A549 (cell line): Measurements from ENCODE around the gene TMEM167A. TPM values are rescaled to one million over a fixed set of nuclear protein-coding genes. Genes with fewer than 3 reads are reported as not detected.

ENCODE experiments used
- ATAC-seq, 2 experiments: fragments of 200-7000 bp in 1 of 2; fragments of >200 bp in 1 of 2; cut with Nextera tagmentation in 1 of 2; cut with Tn5 transposase in 1 of 2; 3 replicates each; pipeline versions ENCODE4 v1.8.0 to v1.9.1; 2018 to 2020; ENCODE audit warnings: mild to moderate bottlenecking in 1 of 2, moderate library complexity in 1 of 2
- CTCF ChIA-PET: fragments of 300-600 bp; sonication (Branson Sonifier 250); formaldehyde crosslinking; extraction: SDS; loops from one replicate; lab custom pipeline; 2021; ENCODE audit warnings: antibody characterized with exemption, inconsistent platforms; lab: Yijun Ruan, JAX
- POLR2A ChIA-PET: fragments of 350-600 bp; formaldehyde crosslinking; extraction: SDS; loops from one replicate; lab custom pipeline; 2021; ENCODE audit warnings: antibody characterized with exemption, inconsistent platforms; lab: Yijun Ruan, JAX
- DNase-seq, 2 experiments: peaks; one replicate each; pipeline versions ENCODE4 v3.0.0 to v3.0.0-alpha.2; 2011 to 2016; ENCODE audit warnings: low read depth in 1 of 2, low spot score in 1 of 2
- FAIRE-seq: peaks from 2 replicates; lab custom pipeline; 2011; peaks lifted over from hg19 to GRCh38; lab: Jason Lieb, UNC
- H3K27ac ChIP-seq, 2 experiments: fragments of >200 bp; sonication (Bioruptor Twin); formaldehyde crosslinking; 3 replicates each; pipeline ENCODE4 v1.5.1; 2016 to 2017
- H3K4me1 ChIP-seq: fragments of >200 bp; sonication (Bioruptor Twin); formaldehyde crosslinking; 3 replicates; pipeline ENCODE4 v1.6.1; 2016
- H3K4me2 ChIP-seq: fragments of >200 bp; sonication (Bioruptor Twin); formaldehyde crosslinking; 3 replicates; pipeline ENCODE4 v1.6.1; 2016
- H3K4me3 ChIP-seq: fragments of >200 bp; sonication (Bioruptor Twin); formaldehyde crosslinking; 3 replicates; pipeline ENCODE4 v1.5.1; 2016
- H3K9me3 ChIP-seq: fragments of >200 bp; sonication (Bioruptor Twin); formaldehyde crosslinking; 3 replicates; pipeline ENCODE4 v1.6.1; 2016
- CBX2 ChIP-seq: fragments of 200-600 bp; sonication (generic); IDR thresholded peaks from 2 replicates; pipeline ENCODE4 v1.6.1; 2016; ENCODE audit warnings: low read depth, mild to moderate bottlenecking, borderline replicate concordance
- CBX8 ChIP-seq: fragments of 200-600 bp; sonication (generic); IDR thresholded peaks from 2 replicates; pipeline ENCODE4 v1.6.1; 2016
- CHD4 ChIP-seq: fragments of 200-600 bp; sonication (generic); IDR thresholded peaks from 2 replicates; pipeline ENCODE4 v1.6.1; 2016; ENCODE audit warnings: antibody characterized with exemption, mild to moderate bottlenecking, borderline replicate concordance
- EHMT2 ChIP-seq: fragments of 200-600 bp; sonication (generic); IDR thresholded peaks from 2 replicates; pipeline ENCODE4 v1.6.1; 2016; ENCODE audit warnings: antibody characterized with exemption, low read depth, mild to moderate bottlenecking, moderate library complexity
- ESRRA ChIP-seq: fragments of 150-350 bp; IDR thresholded peaks from 2 replicates; pipeline ENCODE4 v1.6.1; 2014; ENCODE audit warnings: mild to moderate bottlenecking, low read length, borderline replicate concordance
- FOSL2 ChIP-seq, 2 experiments: fragments of 450-650 bp in 1 of 2; fragments of >200 bp in 1 of 2; sonication (Bioruptor Twin) in 1 of 2; formaldehyde crosslinking; IDR thresholded peaks; 2 replicates each; pipeline versions ENCODE4 v1.5.0 to v1.6.1; 2016 to 2020; ENCODE audit warnings: mild to moderate bottlenecking in 1 of 2, moderate library complexity in 1 of 2
- HEYL ChIP-seq: fragments of 250-450 bp; sonication (Bioruptor Pico); IDR thresholded peaks from 2 replicates; pipeline ENCODE4 v1.8.0; 2021; ENCODE audit warnings: mild to moderate bottlenecking, moderate library complexity
- HOXA7 ChIP-seq: fragments of 250-450 bp; sonication (Bioruptor Pico); IDR thresholded peaks from 2 replicates; pipeline ENCODE4 v1.5.0; 2020; ENCODE audit warnings: mild to moderate bottlenecking, moderate library complexity
- HOXB13 ChIP-seq: fragments of 250-450 bp; sonication (Bioruptor Pico); IDR thresholded peaks from 2 replicates; pipeline ENCODE4 v1.5.0; 2020; ENCODE audit warnings: low read depth, mild to moderate bottlenecking, moderate library complexity
- JUN ChIP-seq, 2 experiments: fragments of >200 bp; sonication (Bioruptor Twin); formaldehyde crosslinking; IDR thresholded peaks; 2 replicates in 1 of 2; 3 replicates in 1 of 2; pipeline ENCODE4 v1.6.1; 2016 to 2017
- JUNB ChIP-seq: fragments of >200 bp; sonication (Bioruptor Twin); formaldehyde crosslinking; IDR thresholded peaks from 2 replicates; pipeline ENCODE4 v1.6.1; 2016
- KDM1A ChIP-seq: fragments of 200-600 bp; sonication (generic); IDR thresholded peaks from 2 replicates; pipeline ENCODE4 v1.6.1; 2016; ENCODE audit warnings: low read depth, mild to moderate bottlenecking
- MAFK ChIP-seq: fragments of 450-650 bp; IDR thresholded peaks from 2 replicates; pipeline ENCODE4 v1.6.1; 2014; ENCODE audit not compliant: partially characterized antibody
- NR3C1 ChIP-seq: fragments of >200 bp; sonication (Bioruptor Twin); formaldehyde crosslinking; IDR thresholded peaks from 3 replicates; pipeline ENCODE4 v1.6.1; 2017
- POLR2A ChIP-seq: IDR thresholded peaks from 2 replicates; pipeline ENCODE4 v1.6.1; 2012; ENCODE audit warnings: mild to moderate bottlenecking, low read length
- POLR2AphosphoS2 ChIP-seq: conservative IDR thresholded peaks from 2 replicates; pipeline ENCODE4 v1.6.1; 2012; ENCODE audit warnings: low read length, improper control_type of control experiment, inconsistent platforms
- RFX5 ChIP-seq: fragments of 450-650 bp; IDR thresholded peaks from 2 replicates; pipeline ENCODE4 v1.7.1; 2014; ENCODE audit warnings: antibody characterized with exemption, mild to moderate bottlenecking, moderate library complexity
- TFCP2L1 ChIP-seq: fragments of 250-450 bp; sonication (Bioruptor Pico); IDR thresholded peaks from 2 replicates; pipeline ENCODE4 v1.5.0; 2021; ENCODE audit warnings: mild to moderate bottlenecking
- ZNF302 ChIP-seq: fragments of 250-450 bp; sonication (Bioruptor Pico); IDR thresholded peaks from 2 replicates; pipeline ENCODE4 v1.9.0; 2021; ENCODE audit warnings: inconsistent platforms, mild to moderate bottlenecking, moderate library complexity
- WGBS: methylation state at CpG from one replicate; pipeline ENCODE4 v1.1.6; 2017; ENCODE audit errors: missing lambda C conversion rate; 5-methylcytosine and 5-hydroxymethylcytosine counted together
- polyA plus RNA-seq, 4 experiments: library from polyadenylated mRNA; depleted of rRNA in 3 of 4; stranded (reverse); fragments of >200 nt; fragmentation: RNase III in 1 of 4; extraction: RNeasy Plus Mini Kit Qiagen cat#74134 plus additional on column Dnase treatment in 1 of 4; gene quantifications; 2 replicates in 3 of 4; 3 replicates in 1 of 4; pipeline ENCODE4 v1.2.3, GENCODE V29; 2011 to 2017
- TF ChIP-seq, protein P1 (sequence below): fragments of >200 bp; sonication (Bioruptor Twin); formaldehyde crosslinking; IDR thresholded peaks from 3 replicates; pipeline ENCODE4 v1.5.1; 2016
- TF ChIP-seq, protein P2 (sequence below): fragments of 150-350 bp; IDR thresholded peaks from 2 replicates; pipeline ENCODE4 v1.6.1; 2014; ENCODE audit warnings: low read depth, mild to moderate bottlenecking, low read length
- TF ChIP-seq, protein P3 (sequence below): IDR thresholded peaks from 2 replicates; pipeline ENCODE4 v1.6.1; 2012
- TF ChIP-seq, protein P4 (sequence below): fragments of 250-450 bp; sonication (Bioruptor Pico); IDR thresholded peaks from 2 replicates; pipeline ENCODE4 v1.5.0; 2021; ENCODE audit warnings: mild to moderate bottlenecking, moderate library complexity, borderline replicate concordance
- TF ChIP-seq, protein P5 (sequence below): fragments of 450-650 bp; IDR thresholded peaks from 2 replicates; pipeline ENCODE4 v1.6.1; 2014; ENCODE audit warnings: antibody characterized with exemption
- TF ChIP-seq, protein P6 (sequence below): fragments of >200 bp; sonication (Bioruptor Twin); formaldehyde crosslinking; IDR thresholded peaks from 2 replicates; pipeline ENCODE4 v1.6.1; 2016

Gene TMEM167A
- polyA plus RNA-seq, 2 of the 4 experiments (the other 2 are of a cell fraction): 56.2 to 136 TPM

DNA sequence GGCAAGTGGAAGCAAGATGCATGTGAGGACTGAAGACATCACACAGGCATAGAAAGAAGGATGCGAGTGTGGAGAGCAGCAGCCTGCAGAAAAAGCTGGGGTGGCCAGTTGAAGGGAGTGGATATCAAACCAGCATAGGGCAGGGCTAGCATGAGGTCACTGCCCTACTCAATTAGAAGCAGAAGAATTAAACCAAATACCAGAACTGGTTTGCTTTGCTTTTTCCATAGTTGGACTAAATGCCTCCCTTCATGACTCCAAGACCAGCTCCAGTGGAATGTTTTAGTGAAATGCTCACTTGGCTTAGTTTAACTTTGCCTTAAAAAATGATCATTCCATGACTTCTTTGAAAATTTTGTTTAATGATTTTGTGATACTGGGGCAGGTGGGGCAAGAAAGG lies 45.8 kb downstream of the TMEM167A start:
- no peak for ATAC-seq
- CTCF ChIA-PET: no interaction called here
- Histone ChIP-seq H3K4me3 (no peak overlapping the region), H3K9me3 (no peaks in the 10 kb centered on the region)
- DNase-seq: no peak
- FAIRE-seq: no peak
- TF ChIP-seq EHMT2: no peak
- no peak for TF ChIP-seq ESRRA
- TF ChIP-seq HOXB13 (CRISPR knock-in tag): no peak
- no peak for TF ChIP-seq HOXA7 (CRISPR knock-in tag)
- TF ChIP-seq CBX2: no peak
- TF ChIP-seq FOSL2 (IDR thresholded peaks at IDR 0.05): no peak
- TF ChIP-seq FOSL2 (CRISPR knock-in tag; IDR thresholded peaks at IDR 0.05): no peak
- no peak for TF ChIP-seq CHD4
- TF ChIP-seq, protein P1, sequence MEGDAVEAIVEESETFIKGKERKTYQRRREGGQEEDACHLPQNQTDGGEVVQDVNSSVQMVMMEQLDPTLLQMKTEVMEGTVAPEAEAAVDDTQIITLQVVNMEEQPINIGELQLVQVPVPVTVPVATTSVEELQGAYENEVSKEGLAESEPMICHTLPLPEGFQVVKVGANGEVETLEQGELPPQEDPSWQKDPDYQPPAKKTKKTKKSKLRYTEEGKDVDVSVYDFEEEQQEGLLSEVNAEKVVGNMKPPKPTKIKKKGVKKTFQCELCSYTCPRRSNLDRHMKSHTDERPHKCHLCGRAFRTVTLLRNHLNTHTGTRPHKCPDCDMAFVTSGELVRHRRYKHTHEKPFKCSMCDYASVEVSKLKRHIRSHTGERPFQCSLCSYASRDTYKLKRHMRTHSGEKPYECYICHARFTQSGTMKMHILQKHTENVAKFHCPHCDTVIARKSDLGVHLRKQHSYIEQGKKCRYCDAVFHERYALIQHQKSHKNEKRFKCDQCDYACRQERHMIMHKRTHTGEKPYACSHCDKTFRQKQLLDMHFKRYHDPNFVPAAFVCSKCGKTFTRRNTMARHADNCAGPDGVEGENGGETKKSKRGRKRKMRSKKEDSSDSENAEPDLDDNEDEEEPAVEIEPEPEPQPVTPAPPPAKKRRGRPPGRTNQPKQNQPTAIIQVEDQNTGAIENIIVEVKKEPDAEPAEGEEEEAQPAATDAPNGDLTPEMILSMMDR: no peak
- no peak for TF ChIP-seq RFX5
- TF ChIP-seq, all 56 proteins: peak for 0
- WGBS: 97% methylated on average over 1 of the region's 1 CpG
- Histone ChIP-seq H3K4me1 (0 out of 3 replicates have a peak, but pooled peaks cover 5% of the 10 kb centered on the region), H3K27ac (no peak overlapping the region), H3K4me2 (no peak overlapping the region)
- POLR2A ChIA-PET: no interaction called here

DNA sequence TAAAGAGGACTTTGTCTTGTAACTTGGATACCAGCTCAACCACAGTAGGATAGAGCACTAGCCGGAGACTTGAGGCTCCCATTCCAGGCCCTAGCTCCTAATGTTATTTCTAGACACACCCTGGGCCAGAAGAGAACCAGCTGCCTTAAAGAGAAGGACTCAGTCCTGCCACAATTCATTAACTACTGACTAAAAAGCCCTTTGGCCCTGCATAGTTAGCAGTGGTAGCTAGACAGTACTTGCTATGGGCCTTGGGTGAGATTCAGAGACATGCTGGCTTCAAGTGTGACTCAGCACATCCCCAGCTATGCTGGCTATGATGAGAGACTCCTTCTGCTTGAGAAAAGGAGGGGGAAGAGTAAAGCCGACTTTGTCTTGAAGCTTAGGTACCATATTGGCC lies 47.3 kb downstream of the TMEM167A start:
- 85% methylated on average over 2 of the region's 2 CpGs for WGBS
- H3K4me3 ChIP-seq: no peak overlapping the region
- TF ChIP-seq, protein P2, sequence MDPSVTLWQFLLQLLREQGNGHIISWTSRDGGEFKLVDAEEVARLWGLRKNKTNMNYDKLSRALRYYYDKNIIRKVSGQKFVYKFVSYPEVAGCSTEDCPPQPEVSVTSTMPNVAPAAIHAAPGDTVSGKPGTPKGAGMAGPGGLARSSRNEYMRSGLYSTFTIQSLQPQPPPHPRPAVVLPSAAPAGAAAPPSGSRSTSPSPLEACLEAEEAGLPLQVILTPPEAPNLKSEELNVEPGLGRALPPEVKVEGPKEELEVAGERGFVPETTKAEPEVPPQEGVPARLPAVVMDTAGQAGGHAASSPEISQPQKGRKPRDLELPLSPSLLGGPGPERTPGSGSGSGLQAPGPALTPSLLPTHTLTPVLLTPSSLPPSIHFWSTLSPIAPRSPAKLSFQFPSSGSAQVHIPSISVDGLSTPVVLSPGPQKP: no peak
- peak; percentile 37 for TF ChIP-seq MAFK
- TF ChIP-seq, protein P3, sequence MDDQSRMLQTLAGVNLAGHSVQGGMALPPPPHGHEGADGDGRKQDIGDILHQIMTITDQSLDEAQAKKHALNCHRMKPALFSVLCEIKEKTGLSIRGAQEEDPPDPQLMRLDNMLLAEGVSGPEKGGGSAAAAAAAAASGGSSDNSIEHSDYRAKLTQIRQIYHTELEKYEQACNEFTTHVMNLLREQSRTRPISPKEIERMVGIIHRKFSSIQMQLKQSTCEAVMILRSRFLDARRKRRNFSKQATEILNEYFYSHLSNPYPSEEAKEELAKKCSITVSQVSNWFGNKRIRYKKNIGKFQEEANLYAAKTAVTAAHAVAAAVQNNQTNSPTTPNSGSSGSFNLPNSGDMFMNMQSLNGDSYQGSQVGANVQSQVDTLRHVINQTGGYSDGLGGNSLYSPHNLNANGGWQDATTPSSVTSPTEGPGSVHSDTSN: no peak
- H3K4me2 ChIP-seq: no peak overlapping the region
- CTCF ChIA-PET: interaction anchor here (0.6 kb wide), 1 partner anchor 734 kb away, joined by 3 read pairs; no protein-coding TSS in a partner anchor
- ATAC-seq (peak in 1 of 2 experiments; percentile 50; a peak in 2 of 6 replicates), FAIRE-seq (no peak), DNase-seq (peak in 1 of 2 experiments; percentile 29)
- peak overlapping the region in 1 of 2 experiments; percentile 43; a peak in 3 of 6 replicates for H3K27ac ChIP-seq
- POLR2A ChIA-PET: no interaction called here
- H3K9me3 ChIP-seq: no peaks in the 10 kb centered on the region
- H3K4me1 ChIP-seq: 0 out of 3 replicates have a peak, but pooled peaks cover 5% of the 10 kb centered on the region

DNA sequence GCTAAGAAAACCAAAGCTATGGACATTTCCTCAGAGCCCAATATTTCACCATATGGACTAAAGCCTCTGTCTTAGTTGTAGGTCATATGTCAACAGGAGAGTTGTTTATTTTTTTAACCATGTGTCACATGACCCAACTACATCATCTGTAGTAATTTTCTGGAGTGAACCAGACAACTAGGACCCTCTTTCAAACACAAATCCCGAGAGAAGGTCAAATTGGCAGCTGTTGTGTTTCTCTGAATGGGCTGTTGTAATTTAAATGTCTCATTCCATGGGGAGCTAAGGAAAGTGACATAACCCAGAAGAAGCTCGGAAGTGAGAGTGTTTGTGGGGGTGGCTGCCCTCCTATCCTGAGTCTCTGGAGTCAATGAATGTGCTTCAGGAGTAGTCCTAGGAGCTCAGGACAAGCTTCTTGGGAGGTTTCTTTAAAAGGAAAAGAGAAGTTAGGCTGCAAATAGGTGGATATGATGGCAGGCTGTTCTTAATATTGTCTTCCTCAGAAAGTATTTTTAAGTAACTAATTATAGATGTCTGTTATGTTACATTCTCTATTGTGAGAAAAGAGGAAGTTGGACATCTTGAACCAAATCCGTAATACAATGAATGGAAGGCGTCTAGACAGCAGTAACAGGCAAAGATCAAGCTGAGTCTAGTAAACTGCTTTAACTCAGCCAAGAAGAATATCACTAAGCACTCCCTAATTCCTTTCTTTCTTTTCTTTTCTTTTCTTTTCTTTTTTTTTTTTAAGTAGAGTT lies 50.1 kb downstream of the TMEM167A start:
- no peaks in the 10 kb centered on the region for H3K9me3 ChIP-seq
- TF ChIP-seq HOXB13 (CRISPR knock-in tag) (no peak), ZNF302 (no peak), TFCP2L1 (CRISPR knock-in tag) (no peak), NR3C1 (no peak), POLR2AphosphoS2 (no peak), CBX8 (no peak), POLR2A (no peak), JUN (IDR thresholded peaks at IDR 0.05) (no peak), KDM1A (no peak), HEYL (CRISPR knock-in tag) (no peak), JUNB (no peak)
- TF ChIP-seq, protein P4, sequence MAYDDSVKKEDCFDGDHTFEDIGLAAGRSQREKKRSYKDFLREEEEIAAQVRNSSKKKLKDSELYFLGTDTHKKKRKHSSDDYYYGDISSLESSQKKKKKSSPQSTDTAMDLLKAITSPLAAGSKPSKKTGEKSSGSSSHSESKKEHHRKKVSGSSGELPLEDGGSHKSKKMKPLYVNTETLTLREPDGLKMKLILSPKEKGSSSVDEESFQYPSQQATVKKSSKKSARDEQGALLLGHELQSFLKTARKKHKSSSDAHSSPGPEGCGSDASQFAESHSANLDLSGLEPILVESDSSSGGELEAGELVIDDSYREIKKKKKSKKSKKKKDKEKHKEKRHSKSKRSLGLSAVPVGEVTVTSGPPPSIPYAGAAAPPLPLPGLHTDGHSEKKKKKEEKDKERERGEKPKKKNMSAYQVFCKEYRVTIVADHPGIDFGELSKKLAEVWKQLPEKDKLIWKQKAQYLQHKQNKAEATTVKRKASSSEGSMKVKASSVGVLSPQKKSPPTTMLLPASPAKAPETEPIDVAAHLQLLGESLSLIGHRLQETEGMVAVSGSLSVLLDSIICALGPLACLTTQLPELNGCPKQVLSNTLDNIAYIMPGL (CRISPR knock-in tag): no peak
- TF ChIP-seq, protein P5, sequence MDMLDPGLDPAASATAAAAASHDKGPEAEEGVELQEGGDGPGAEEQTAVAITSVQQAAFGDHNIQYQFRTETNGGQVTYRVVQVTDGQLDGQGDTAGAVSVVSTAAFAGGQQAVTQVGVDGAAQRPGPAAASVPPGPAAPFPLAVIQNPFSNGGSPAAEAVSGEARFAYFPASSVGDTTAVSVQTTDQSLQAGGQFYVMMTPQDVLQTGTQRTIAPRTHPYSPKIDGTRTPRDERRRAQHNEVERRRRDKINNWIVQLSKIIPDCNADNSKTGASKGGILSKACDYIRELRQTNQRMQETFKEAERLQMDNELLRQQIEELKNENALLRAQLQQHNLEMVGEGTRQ: no peak
- TF ChIP-seq, protein P6, sequence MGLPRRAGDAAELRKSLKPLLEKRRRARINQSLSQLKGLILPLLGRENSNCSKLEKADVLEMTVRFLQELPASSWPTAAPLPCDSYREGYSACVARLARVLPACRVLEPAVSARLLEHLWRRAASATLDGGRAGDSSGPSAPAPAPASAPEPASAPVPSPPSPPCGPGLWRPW: no peak
- no peak overlapping the region for H3K27ac ChIP-seq
- no peak overlapping the region for H3K4me3 ChIP-seq
- CTCF ChIA-PET: interaction anchor here (0.7 to 1.2 kb wide), 2 partner anchors 15 to 22 kb away, joined by 3 read pairs; no protein-coding TSS in a partner anchor
- no peak overlapping the region for H3K4me2 ChIP-seq
- POLR2A ChIA-PET: no interaction called here
- no peak for FAIRE-seq
- no peak for DNase-seq
- 83% methylated on average over 4 of the region's 4 CpGs for WGBS
- ATAC-seq: no peak
- H3K4me1 ChIP-seq: 0 out of 3 replicates have a peak, but pooled peaks cover 5% of the 10 kb centered on the region
